Mammary epithelial cell (primary cell): ENCODE measurements around the gene RCC2.

Experiments used
- CTCF ChIP-seq, 2 donors: IDR thresholded peaks in 1 of 2; conservative IDR thresholded peaks in 1 of 2; 2 replicates each; pipeline ENCODE4 v1.5.1; 2011 to 2012; ENCODE audit warnings: inconsistent platforms in 2 of 2, low read length in 2 of 2, mild to moderate bottlenecking in 2 of 2, control low read depth in 1 of 2, low read depth in 1 of 2; ENCODE audit not compliant: insufficient read depth in 1 of 2; ENCODE audit errors: extremely low read depth in 1 of 2
- EZH2 ChIP-seq: IDR thresholded peaks from 2 replicates; pipeline ENCODE4 v1.6.1; 2012; ENCODE audit warnings: low read length, inconsistent platforms, borderline replicate concordance

- no peak for TF ChIP-seq EZH2
- no peak for TF ChIP-seq CTCF (conservative IDR thresholded peaks at IDR 0.05 in 1 of 2, IDR thresholded peaks at IDR 0.05 in 1 of 2; ENCODE audit: extremely low read depth in 1 of 2, insufficient read depth in 1 of 2, low read depth in 1 of 2, low read length in 2 of 2)
These were observed 1.3 kb upstream of the RCC2 start for GRCh38 chr1:17440827-17441168.
